MM.1S (cell line): ENCODE data around the gene AHCYL2.

Experiments
- DNase-seq: peaks from one replicate; pipeline ENCODE4 v3.0.0-alpha.2; 2015
- H2AFZ ChIP-seq: fragments of 300-600 bp; sonication (generic); 2 replicates; pipeline ENCODE4 v1.6.0; 2016; ENCODE audit warnings: antibody characterized with exemption, low read length
- H3F3A ChIP-seq: fragments of 300-600 bp; sonication (generic); 2 replicates; pipeline ENCODE4 v1.6.1; 2016; ENCODE audit warnings: mild to moderate bottlenecking, antibody characterized with exemption, low read length, moderate library complexity, mixed read lengths; ENCODE audit not compliant: insufficient read depth
- H3K27ac ChIP-seq: fragments of 300-600 bp; sonication (generic); 2 replicates; pipeline ENCODE4 v1.5.1; 2016; ENCODE audit warnings: mild to moderate bottlenecking, low read length
- H3K27me3 ChIP-seq: fragments of 300-600 bp; sonication (generic); replicated peaks from 2 replicates; pipeline ENCODE4 v1.6.0; 2016; ENCODE audit warnings: low read length; ENCODE audit not compliant: insufficient read depth
- H3K36me3 ChIP-seq: fragments of 300-600 bp; sonication (generic); replicated peaks from 2 replicates; pipeline ENCODE4 v1.6.1; 2016; ENCODE audit warnings: mild to moderate bottlenecking, low read length, mixed read lengths; ENCODE audit not compliant: insufficient read depth
- H3K4me1 ChIP-seq: fragments of 300-600 bp; sonication (generic); 2 replicates; pipeline ENCODE4 v1.6.1; 2016; ENCODE audit warnings: low read length, mixed read lengths
- H3K4me2 ChIP-seq: fragments of 300-600 bp; sonication (generic); 2 replicates; pipeline ENCODE4 v1.6.0; 2016; ENCODE audit warnings: low read depth, low read length
- H3K4me3 ChIP-seq: fragments of 300-600 bp; sonication (generic); 2 replicates; pipeline ENCODE4 v1.5.1; 2016; ENCODE audit warnings: low read length, mixed read lengths
- H3K79me2 ChIP-seq: fragments of 300-600 bp; sonication (generic); 2 replicates; pipeline ENCODE4 v1.6.1; 2016; ENCODE audit warnings: mixed run types, low read length, mixed read lengths
- H3K9ac ChIP-seq: fragments of 300-600 bp; sonication (generic); 2 replicates; pipeline ENCODE4 v1.6.1; 2016; ENCODE audit warnings: low read length, mixed read lengths
- H3K9me2 ChIP-seq: fragments of 300-600 bp; sonication (generic); replicated peaks from 2 replicates; pipeline ENCODE4 v1.6.1; 2016; ENCODE audit warnings: mild to moderate bottlenecking, low read length, mixed read lengths; ENCODE audit not compliant: insufficient read depth
- H3K9me3 ChIP-seq: fragments of 300-600 bp; sonication (generic); replicated peaks from 2 replicates; pipeline ENCODE4 v1.6.1; 2016; ENCODE audit warnings: mild to moderate bottlenecking, low read length, mixed read lengths; ENCODE audit not compliant: insufficient read depth
- H4K20me1 ChIP-seq: fragments of 300-600 bp; sonication (generic); 2 replicates; pipeline ENCODE4 v1.6.1; 2016; ENCODE audit warnings: mild to moderate bottlenecking, low read length, moderate library complexity, mixed read lengths; ENCODE audit not compliant: insufficient read depth
- CTCF ChIP-seq: fragments of 300-600 bp; sonication (generic); IDR thresholded peaks from 2 replicates; pipeline ENCODE4 v1.5.1; 2016; ENCODE audit warnings: antibody characterized with exemption, low read length, mixed read lengths
- EZH2 ChIP-seq: fragments of 300-600 bp; sonication (generic); optimal IDR thresholded peaks from 2 replicates; pipeline ENCODE3; 2017; ENCODE audit warnings: low read depth, mild to moderate bottlenecking, antibody characterized with exemption, low read length, mixed read lengths
- EZH2phosphoT487 ChIP-seq: fragments of 300-600 bp; sonication (generic); IDR thresholded peaks from 2 replicates; pipeline ENCODE4 v1.6.1; 2018; ENCODE audit warnings: antibody characterized with exemption, low read length

The AHCYL2 gene

GRCh38 chr7:129193892-129194291 lies 30.9 kb upstream of the AHCYL2 start:
- H2AFZ ChIP-seq = no peak overlapping the region
- TF ChIP-seq EZH2phosphoT487 = no peak
- no peak for TF ChIP-seq EZH2
- TF ChIP-seq CTCF = no peak
- H3K9ac ChIP-seq = no peak overlapping the region
- DNase-seq = no peak
- H3K27ac ChIP-seq = no peak overlapping the region
- H3K27me3 ChIP-seq = peaks cover 12% of the 10 kb centered on the region
- no peaks in the 10 kb centered on the region for H4K20me1 ChIP-seq
- no peaks in the 10 kb centered on the region for H3K9me3 ChIP-seq
- H3K4me2 ChIP-seq = no peak overlapping the region
- H3K4me3 ChIP-seq = no peak overlapping the region
- no peaks in the 10 kb centered on the region for H3F3A ChIP-seq
- H3K36me3 ChIP-seq = no peaks in the 10 kb centered on the region
- no peaks in the 10 kb centered on the region for H3K9me2 ChIP-seq
- H3K4me1 ChIP-seq = no peaks in the 10 kb centered on the region
- H3K79me2 ChIP-seq = no peaks in the 10 kb centered on the region

DNA sequence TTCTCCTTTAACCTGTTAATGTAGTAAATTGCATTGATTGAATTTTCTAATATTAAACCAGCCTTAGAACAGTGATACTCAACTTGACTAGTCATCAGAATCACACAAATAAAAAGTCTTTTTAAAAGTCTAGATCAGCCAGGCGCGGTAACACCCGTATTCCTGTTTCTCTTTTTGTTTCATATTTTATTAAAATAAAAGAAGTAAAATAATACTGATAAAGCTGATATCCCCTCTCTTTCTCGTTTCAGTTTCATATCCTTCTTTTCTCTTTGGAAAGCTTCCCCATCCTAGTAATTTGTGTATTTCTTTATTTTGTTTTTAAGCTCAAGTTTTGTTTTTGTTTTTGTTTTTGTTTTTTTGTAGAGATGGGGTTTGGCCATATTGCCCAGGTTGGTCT lies 27.1 kb upstream of the AHCYL2 start:
- TF ChIP-seq CTCF (no peak), EZH2phosphoT487 (no peak), EZH2 (no peak)
- Histone ChIP-seq H3K4me3 (no peak overlapping the region), H3K27ac (no peak overlapping the region), H2AFZ (no peak overlapping the region), H3K4me2 (no peak overlapping the region), H3K9ac (no peak overlapping the region), H4K20me1 (no peaks in the 10 kb centered on the region), H3K9me3 (no peaks in the 10 kb centered on the region), H3K79me2 (no peaks in the 10 kb centered on the region), H3K36me3 (no peaks in the 10 kb centered on the region), H3F3A (no peaks in the 10 kb centered on the region), H3K27me3 (no peaks in the 10 kb centered on the region), H3K4me1 (no peaks in the 10 kb centered on the region), H3K9me2 (no peaks in the 10 kb centered on the region)
- no peak for DNase-seq

DNA sequence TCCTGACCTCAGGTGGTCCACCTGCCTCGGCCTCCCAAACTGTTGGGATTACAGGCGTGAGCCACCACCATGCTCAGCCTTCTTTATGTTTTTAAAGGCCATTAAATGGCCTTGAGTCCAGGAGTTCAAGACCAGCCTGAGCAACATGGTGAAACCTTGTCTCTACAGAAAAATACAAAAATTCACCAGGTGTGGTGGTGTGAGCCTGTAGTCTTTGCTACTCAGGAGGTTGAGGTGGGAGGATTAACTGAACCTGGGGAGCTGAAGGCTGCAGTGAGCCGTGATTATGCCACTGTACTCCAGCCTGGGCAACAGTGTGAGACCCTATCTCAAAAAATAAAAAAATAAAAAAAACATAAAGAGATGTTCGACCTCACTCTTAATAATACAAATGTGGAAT lies 25.4 kb upstream of the AHCYL2 start:
- no peaks in the 10 kb centered on the region for H3K79me2 ChIP-seq
- no peaks in the 10 kb centered on the region for H3K27me3 ChIP-seq
- no peaks in the 10 kb centered on the region for H3K9me2 ChIP-seq
- H2AFZ ChIP-seq = no peak overlapping the region
- no peaks in the 10 kb centered on the region for H3K36me3 ChIP-seq
- H3K4me3 ChIP-seq = no peak overlapping the region
- H3F3A ChIP-seq = no peaks in the 10 kb centered on the region
- no peak overlapping the region for H3K9ac ChIP-seq
- no peak overlapping the region for H3K4me2 ChIP-seq
- DNase-seq = no peak
- TF ChIP-seq EZH2 = no peak
- TF ChIP-seq CTCF = no peak
- no peak for TF ChIP-seq EZH2phosphoT487
- no peaks in the 10 kb centered on the region for H4K20me1 ChIP-seq
- no peak overlapping the region for H3K27ac ChIP-seq
- H3K4me1 ChIP-seq = no peaks in the 10 kb centered on the region
- no peaks in the 10 kb centered on the region for H3K9me3 ChIP-seq
